ENCODE measurements around the gene DYNC1I2. TPM values are rescaled to one million over a fixed set of nuclear protein-coding genes. Genes with fewer than 3 reads are reported as not detected.
A peak's percentile ranks its signal among the peaks of the same experiment; 100 is the strongest.

The DYNC1I2 gene
- total and polyA plus RNA-seq, 2 experiments from 2014 or later: 62.2 to 82.4 TPM

DNA sequence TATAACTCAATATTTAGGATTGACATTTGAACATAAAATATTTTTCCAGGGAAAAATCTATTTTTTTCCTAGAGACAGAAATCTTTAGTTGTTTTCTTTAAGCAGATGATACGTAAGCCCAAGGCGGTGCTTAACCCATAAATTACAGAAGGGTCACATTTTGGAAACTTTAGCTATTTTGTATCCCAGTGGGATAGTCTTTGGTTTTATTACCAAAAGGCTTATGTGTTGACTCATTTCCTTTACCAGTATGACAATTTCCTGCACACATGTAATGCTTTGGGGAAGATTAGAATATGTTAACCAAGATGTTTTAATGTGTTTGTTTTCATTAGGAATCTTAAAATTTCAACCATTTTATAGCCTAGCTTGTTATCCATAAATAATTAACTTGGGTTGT is 24.8 kb downstream of the DYNC1I2 start:
- no peak overlapping the region for H3K27ac ChIP-seq
- H3K27me3 ChIP-seq: no peaks in the 10 kb centered on the region
- H3K4me3 ChIP-seq: no peak overlapping the region
- H3K9me3 ChIP-seq (ENCODE audit: low read depth): no peaks in the 10 kb centered on the region
- TF ChIP-seq, protein P1, sequence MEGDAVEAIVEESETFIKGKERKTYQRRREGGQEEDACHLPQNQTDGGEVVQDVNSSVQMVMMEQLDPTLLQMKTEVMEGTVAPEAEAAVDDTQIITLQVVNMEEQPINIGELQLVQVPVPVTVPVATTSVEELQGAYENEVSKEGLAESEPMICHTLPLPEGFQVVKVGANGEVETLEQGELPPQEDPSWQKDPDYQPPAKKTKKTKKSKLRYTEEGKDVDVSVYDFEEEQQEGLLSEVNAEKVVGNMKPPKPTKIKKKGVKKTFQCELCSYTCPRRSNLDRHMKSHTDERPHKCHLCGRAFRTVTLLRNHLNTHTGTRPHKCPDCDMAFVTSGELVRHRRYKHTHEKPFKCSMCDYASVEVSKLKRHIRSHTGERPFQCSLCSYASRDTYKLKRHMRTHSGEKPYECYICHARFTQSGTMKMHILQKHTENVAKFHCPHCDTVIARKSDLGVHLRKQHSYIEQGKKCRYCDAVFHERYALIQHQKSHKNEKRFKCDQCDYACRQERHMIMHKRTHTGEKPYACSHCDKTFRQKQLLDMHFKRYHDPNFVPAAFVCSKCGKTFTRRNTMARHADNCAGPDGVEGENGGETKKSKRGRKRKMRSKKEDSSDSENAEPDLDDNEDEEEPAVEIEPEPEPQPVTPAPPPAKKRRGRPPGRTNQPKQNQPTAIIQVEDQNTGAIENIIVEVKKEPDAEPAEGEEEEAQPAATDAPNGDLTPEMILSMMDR (IDR thresholded peaks at IDR 0.05; ENCODE audit: low read depth, low read length): no peak
- no peaks in the 10 kb centered on the region for H3K4me1 ChIP-seq (ENCODE audit: low read depth)
- H3K36me3 ChIP-seq: peaks cover 16% of the 10 kb centered on the region
- DNase-seq (ENCODE audit: low read depth in 1 of 2, low spot score in 1 of 2): peak in 1 of 2 donors; percentile 84

DNA sequence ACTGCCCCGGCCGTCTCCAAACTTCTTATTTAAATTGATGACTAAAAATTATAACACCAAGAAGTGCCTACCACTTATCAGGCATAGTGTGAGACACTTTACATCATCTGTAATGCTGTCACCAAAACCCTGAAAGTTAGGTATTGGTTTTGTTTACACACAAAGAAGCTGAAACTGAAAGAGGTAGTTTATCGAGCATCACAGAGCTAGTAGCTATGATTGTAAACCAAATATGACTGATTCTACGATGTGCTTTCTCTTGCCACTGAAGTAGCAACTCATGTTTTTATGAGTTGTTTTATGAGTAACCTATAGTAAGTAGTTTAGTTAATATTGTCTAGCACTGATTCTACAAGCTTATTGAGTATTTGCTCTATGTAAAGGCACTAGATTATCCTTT is 31.5 kb downstream of the DYNC1I2 start:
- DNase-seq (ENCODE audit: low read depth in 1 of 2, low spot score in 1 of 2): no peak
- no peaks in the 10 kb centered on the region for H3K4me1 ChIP-seq (ENCODE audit: low read depth)
- H3K36me3 ChIP-seq: peaks cover 23% of the 10 kb centered on the region
- H3K27me3 ChIP-seq: no peaks in the 10 kb centered on the region
- TF ChIP-seq, protein P1 (IDR thresholded peaks at IDR 0.05; ENCODE audit: low read depth, low read length): no peak
- H3K9me3 ChIP-seq (ENCODE audit: low read depth): no peaks in the 10 kb centered on the region
- no peak overlapping the region for H3K4me3 ChIP-seq
- no peak overlapping the region for H3K27ac ChIP-seq

DNA sequence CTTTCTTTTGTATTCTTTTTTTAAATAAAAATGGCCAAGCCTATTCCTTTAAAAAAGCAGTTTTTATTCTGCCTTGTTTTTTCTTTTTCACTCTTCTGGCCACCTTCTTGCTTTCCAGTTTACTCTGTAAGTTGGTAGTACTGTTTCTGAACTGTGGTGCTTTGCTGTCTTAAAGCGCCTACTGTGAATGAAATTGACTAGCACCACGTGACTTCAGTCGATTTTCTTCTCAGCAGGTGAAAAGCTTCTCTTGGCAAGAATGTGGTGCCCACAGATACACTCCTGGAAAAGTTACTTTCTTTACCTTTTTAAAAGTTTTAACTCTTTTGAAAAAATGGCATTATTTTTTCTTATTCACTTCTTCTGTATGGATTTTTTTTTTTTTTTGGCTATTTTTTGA is 32.4 kb downstream of the DYNC1I2 start:
- H3K4me3 ChIP-seq: no peak overlapping the region
- H3K4me1 ChIP-seq (ENCODE audit: low read depth): no peaks in the 10 kb centered on the region
- peaks cover 23% of the 10 kb centered on the region for H3K36me3 ChIP-seq
- no peaks in the 10 kb centered on the region for H3K9me3 ChIP-seq (ENCODE audit: low read depth)
- TF ChIP-seq, protein P1 (IDR thresholded peaks at IDR 0.05; ENCODE audit: low read depth, low read length): no peak
- no peaks in the 10 kb centered on the region for H3K27me3 ChIP-seq
- no peak for DNase-seq (ENCODE audit: low read depth in 1 of 2, low spot score in 1 of 2)
- H3K27ac ChIP-seq: no peak overlapping the region

DNA sequence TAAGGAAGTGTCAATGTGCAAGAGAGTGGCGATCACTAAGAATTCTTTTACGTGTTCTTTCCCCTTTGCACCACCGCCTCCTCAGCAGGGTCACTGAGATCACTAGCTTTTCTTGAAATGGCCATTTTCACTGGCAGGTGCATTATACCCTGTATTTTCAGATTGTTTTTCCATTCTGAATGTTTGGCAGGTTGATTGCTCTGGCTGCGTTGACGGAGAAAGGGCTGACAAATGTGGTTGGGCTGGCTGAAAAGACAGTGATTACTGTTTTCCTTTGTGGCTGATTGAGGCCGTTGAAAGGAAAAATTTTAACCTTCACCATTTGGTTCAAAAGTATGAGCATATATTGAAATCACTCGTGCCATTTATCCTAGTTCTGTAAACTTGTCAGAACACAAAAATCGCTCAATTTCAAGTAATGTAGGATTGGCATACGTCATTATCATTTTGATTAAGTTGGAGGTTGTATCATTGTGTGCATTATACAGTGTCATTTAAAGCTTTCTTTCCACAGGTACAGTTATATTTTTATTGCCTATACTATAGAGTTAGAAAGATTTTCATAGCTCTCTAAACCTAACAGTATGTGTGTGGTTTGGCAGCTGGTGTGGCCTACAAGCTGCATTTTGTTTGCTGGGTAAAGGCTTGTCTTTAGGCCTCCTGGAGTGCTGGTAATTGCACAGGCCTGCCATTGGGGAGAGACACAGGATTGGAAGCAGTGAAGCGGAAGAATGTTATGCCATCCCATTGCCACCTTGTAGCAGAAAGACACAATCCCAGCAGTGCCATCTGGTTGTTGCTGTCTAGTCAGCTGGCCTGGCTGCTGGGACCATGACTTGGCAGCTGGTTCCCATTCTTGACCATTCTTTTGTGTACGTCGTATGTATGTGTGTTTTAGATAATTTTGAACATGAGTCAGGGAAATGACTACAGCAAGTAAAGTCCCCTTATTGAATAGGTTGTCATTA is 36.7 kb downstream of the DYNC1I2 start:
- TF ChIP-seq, protein P1 (IDR thresholded peaks at IDR 0.05; ENCODE audit: low read depth, low read length): no peak
- H3K4me1 ChIP-seq (ENCODE audit: low read depth): no peaks in the 10 kb centered on the region
- peaks cover 24% of the 10 kb centered on the region for H3K36me3 ChIP-seq
- peak; percentile 2 to 23 for DNase-seq (ENCODE audit: low read depth in 1 of 2, low spot score in 1 of 2)
- no peaks in the 10 kb centered on the region for H3K9me3 ChIP-seq (ENCODE audit: low read depth)
- no peak overlapping the region for H3K4me3 ChIP-seq
- H3K27ac ChIP-seq: no peak overlapping the region
- H3K27me3 ChIP-seq: no peaks in the 10 kb centered on the region

DNA sequence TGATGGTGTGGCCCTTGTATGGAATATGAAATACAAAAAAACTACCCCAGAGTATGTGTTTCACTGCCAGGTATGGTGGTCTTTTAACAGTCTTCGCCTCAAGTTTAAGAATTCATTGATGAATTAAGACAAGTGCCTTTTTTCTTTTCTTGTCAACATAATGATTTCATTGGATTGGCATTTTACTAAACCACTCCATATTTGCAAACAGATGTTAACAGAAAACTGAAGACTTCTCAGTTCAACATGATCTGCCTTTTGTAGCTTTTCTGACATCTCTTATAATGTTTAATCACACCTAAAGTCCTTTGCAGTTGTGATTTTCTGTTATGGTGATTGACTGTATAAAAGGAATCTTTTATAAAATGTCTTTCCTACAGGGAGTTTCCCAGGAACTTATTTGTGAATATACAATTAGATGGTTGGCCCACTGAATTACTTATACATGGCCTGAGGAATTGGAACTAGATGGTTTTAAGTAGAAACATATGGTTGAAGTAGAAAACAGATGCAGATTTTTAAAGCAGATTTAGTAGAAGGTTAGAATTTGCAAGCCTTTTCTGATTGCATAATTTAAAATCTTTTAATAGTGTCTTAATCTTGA is 39.7 kb downstream of the DYNC1I2 start:
- H3K27me3 ChIP-seq: no peaks in the 10 kb centered on the region
- no peaks in the 10 kb centered on the region for H3K9me3 ChIP-seq (ENCODE audit: low read depth)
- H3K4me1 ChIP-seq (ENCODE audit: low read depth): no peaks in the 10 kb centered on the region
- no peak overlapping the region for H3K27ac ChIP-seq
- TF ChIP-seq, protein P1 (IDR thresholded peaks at IDR 0.05; ENCODE audit: low read depth, low read length): no peak
- no peak overlapping the region for H3K4me3 ChIP-seq
- peaks cover 39% of the 10 kb centered on the region for H3K36me3 ChIP-seq
- no peak for DNase-seq (ENCODE audit: low read depth in 1 of 2, low spot score in 1 of 2)
